T-helper 2 cell (primary cell): Measurements from ENCODE around the gene RHBDD2.
"Not testable (repeated sequence)": the region's sequence is repeated elsewhere in the genome, so short reads cannot be mapped to it uniquely, and the experiment has no call there.

ENCODE experiments used
- DNase-seq, 5 experiments: peaks; one replicate each; pipeline versions ENCODE4 v3.0.0 to v3.0.0-alpha.2; 2012 to 2022

The RHBDD2 gene

DNA sequence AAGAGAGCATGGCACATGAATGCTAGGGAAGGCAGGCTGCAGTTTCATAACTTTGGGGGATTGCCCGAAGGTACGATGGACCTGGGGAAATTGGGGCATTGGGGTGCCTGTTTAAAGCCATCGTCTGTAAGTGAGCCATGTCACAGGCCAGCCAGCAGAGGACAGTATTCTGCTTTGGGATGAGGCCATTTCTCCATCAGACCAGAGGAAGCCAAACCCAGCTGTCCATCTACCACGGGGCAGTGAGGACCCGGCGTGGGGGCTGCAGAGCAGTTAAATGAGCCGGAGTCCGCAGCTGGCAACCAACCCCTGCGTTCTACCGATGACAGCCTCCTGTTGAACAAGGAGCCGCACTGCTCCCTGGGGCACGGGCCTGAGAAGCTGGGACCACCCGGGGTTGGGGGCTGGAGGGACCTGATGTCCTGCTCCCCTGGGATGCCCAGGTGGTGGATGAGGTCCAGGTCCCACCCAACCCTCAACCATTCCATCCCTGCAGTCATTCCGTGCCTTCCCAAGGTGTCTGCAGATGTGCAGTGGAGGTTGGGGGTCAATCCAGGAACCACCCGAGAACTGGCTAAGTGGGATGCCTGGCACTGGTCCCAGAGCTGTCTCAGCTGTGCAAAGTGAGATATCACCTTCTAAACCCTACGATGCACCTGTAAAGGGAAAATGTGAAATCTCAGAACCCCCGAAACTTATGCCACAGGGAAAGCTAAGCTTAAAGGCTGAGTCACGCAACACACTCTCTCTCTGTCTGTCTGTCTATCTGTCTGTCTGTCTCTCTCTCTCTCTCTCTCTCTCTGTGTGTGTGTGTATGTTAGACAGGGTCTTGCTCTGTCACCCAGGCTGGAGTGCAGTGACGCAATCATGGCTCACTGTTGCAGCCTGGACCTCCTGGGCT lies 12.1 kb upstream of the RHBDD2 start:
- peak in 4 of 5 experiments; percentile 13 to 66 (median 26) for DNase-seq

DNA sequence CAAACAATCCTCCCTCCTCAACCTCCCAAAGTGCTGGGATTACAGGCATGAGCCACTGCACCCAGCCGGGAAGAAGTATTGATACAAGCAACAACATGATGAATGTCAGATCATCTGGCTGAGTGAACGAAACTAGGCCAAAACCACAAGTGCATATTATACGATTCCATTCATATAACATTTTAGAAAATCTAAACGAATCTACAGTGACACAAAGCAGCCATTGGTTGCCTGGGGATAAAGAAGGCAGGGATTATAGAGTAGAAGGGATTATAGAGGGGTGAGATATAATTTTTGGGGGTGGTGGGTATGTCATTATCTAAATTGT lies 11.5 kb upstream of the RHBDD2 start:
- DNase-seq = no peak

GRCh38 chr7:75868153-75868552 lies 10.7 kb upstream of the RHBDD2 start:
- DNase-seq = no peak

GRCh38 chr7:75869776-75870379 lies 9.0 kb upstream of the RHBDD2 start:
- DNase-seq = peak in 1 of 5 experiments; percentile 53

DNA sequence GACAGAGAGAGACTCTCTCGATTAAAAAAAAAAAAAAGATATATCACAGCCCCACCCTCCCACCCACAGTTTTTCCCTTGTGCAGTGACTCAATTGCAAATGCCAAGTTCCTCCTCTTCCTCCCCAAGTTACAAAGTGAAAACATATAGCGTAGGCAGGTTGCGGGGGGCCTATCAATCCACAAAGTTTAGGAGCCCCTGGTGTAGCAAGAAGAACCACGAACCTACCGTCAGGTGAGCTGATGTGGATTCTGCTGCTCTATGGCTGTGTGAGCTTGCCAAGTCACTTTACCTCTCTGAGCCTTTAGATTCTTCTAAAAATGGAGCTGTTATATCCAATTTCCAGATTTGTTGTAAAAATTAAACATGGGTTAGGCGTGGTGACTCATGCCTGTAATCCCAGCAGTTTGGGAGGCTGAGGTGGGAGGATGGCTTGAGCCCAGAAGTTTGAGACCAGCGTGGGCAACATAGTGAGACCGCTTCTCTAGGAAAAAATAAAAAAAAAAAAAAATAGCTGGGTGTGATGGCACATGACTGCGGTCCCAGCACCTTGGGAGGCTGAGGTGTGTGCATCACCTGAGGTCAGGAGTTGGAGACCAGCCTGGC lies 8.2 kb upstream of the RHBDD2 start:
- DNase-seq = no peak

GRCh38 chr7:75872073-75872782 lies 6.6 kb upstream of the RHBDD2 start:
- no peak for DNase-seq

DNA sequence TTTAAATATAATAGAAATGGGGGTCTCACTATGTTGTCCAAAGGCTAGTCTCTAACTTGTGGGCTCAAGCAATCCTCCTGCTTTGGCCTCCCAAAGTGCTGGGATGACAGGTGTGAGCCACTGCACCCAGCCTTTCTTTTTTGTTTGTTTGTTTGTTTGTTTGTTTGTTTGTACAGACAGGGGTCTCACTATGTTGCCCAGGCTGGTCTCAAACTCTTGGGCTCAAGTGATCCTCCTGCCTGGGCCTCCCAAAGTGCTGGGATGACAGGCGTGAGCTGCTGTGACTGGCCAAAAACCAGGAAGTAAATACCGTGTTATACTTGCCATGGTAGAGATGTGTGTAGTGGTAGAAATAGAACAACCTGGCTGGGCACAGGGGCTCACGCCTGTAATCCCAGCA lies 4.7 kb upstream of the RHBDD2 start:
- DNase-seq = not testable (repeated sequence)

DNA sequence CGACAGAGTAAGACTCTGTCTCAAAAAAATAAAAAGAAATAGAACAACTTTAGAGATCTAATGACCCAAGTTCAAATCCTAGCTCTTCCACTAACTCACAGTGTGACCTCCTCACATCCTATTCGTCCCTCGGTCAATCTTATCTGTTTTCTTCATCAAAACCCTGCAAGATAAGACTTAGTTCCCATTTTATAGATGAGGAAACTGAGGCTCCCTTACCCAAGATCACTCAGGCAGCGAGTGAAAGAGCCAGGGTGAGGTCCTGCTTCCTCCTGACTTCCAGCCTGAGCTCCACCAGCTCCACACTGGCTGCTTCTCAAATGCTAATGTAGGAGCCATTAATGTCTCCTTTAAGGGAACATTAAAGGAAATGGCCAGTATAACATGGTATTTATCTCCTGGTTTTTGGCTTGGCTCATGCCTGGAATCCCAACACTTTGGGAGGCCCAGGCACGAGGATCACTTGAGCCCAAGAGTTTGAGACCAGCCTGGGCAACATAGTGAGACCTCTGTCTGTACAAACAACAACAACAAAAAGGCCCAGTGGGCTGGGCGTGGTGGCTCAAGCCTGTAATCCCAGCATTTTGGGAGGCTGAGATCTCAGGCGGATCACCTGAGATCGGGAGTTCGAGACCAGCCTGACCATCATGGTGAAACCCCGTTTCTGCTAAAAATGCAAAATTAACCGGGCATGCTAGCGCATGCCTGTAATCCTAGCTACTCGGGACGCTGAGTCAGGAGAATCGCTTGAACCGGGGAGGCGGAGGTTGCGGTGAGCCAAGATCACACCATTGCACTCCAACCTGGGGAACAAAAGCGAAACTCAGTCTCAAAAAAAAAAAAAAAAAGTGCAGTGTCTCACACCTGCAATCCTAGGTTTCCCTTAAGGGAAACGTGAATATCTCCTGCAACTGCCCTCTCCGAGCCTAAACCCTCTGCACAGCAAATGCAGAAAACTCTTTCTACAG lies 3.4 kb upstream of the RHBDD2 start:
- DNase-seq = no peak

GRCh38 chr7:75876126-75876881 lies 2.5 kb upstream of the RHBDD2 start:
- DNase-seq = no peak

- DNase-seq = no peak
These were observed 494 bp upstream of the RHBDD2 start for GRCh38 chr7:75878312-75878768.

GRCh38 chr7:75879771-75880184 lies 944 bp downstream of the RHBDD2 start:
- peak in 3 of 5 experiments; percentile 47 to 95 (median 55) for DNase-seq

DNA sequence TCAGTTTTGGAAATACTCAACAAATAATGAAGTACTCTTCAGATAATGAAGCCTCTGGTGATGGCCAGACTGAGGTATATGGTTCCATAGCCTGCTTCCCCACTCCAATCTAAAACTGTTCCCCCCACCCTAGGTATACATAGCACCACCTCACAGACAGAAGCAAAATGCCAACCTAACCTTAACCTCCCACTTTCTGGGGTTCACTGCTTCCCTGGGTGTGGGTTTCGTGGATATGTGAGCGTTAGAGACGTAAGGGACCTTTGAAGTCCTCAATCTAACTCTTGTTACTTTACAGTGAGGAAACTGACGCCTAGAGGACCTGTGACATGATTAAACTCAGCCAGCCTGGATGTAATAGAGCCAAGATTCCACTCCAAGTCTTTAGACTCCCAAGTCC lies 1.4 kb downstream of the RHBDD2 start:
- peak in 1 of 5 experiments; percentile 10 for DNase-seq

GRCh38 chr7:75881436-75882095 lies 2.7 kb downstream of the RHBDD2 start:
- DNase-seq = no peak

GRCh38 chr7:75883265-75883824 lies 4.5 kb downstream of the RHBDD2 start:
- not testable (repeated sequence) for DNase-seq

GRCh38 chr7:75884476-75884875 lies 5.6 kb downstream of the RHBDD2 start:
- no peak for DNase-seq

- DNase-seq = no peak
These were observed 6.2 kb downstream of the RHBDD2 start for GRCh38 chr7:75885036-75885435.

DNA sequence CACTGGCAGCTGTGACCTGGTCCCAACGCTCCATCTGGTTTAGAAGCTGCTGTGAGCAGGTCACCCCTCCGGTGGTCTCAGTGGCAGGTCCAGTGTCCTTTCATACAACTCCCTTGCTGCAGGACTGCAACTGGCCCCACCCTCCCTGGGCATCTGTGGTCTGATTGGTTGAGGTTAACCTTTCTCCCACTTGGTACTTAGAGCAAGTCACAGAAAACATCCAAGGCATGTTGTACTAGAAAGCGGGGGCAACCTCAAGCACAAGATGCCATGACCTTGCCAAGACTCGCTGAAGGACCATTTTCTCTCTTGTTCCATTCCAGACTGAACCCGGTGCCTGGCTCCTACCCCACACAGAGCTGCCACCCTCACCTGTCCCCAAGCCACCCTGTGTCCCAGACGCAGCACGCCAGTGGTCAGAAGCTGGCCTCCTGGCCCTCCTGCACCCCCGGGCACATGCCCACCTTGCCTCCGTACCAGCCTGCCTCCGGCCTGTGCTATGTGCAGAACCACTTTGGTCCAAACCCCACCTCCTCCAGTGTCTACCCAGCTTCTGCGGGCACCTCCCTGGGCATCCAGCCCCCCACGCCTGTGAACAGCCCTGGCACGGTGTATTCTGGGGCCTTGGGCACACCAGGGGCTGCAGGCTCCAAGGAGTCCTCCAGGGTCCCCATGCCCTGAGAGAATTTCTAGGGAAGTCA lies 9.0 kb downstream of the RHBDD2 start:
- DNase-seq = no peak

DNA sequence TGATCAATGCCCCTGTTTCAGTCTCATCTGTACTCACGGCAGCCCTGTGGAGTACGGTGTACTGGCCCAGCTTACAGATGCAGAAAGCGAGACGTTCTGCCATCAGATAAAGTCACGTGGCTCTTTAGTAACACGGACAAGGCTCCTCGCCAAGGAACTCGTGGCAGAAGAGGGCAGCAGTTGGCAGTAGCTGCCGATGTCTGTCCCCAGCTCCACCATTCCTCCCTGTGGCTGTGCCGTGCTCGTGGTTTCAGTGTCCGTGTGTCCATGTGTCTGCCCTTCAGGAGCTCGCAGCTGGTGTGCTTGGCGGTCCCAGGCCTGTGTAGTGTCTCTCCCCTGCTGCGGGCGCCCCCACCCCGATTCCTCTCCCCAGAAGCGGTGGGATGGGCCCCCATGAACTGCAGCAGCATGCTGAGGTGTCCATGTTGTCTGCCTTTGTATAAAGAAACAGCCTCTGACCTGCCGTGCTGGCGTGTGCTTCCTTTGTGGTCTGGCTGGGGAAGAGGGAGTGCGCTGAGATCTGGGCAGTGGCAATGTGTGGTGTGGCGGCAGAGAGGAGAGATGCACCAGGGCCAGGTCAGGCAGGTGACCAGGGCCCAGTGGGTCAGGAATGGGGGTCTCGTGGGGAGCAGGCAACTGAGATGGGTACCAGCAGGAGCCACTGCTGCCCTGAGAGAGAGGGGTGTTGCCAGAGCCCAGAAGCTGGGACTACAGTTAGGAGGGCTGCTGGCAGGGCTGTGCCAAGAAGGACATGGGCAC lies 9.8 kb downstream of the RHBDD2 start:
- no peak for DNase-seq
